Esophagus muscularis mucosa (tissue), 4 donors: Measurements from ENCODE around the gene LRRC45.

Source experiments
- EP300 ChIP-seq: sonication (generic); formaldehyde crosslinking; IDR thresholded peaks from one replicate; pipeline ENCODE4 v1.6.1; 2017; ENCODE audit warnings: antibody characterized with exemption
- POLR2A ChIP-seq: fragments of 450-650 bp; IDR thresholded peaks from one replicate; pipeline ENCODE4 v1.6.1; 2017; ENCODE audit warnings: antibody characterized with exemption, moderate library complexity, mild to moderate bottlenecking, low read depth
- POLR2AphosphoS5 ChIP-seq, 2 donors: sonication (generic); formaldehyde crosslinking; IDR thresholded peaks; one replicate each; pipeline ENCODE4 v1.6.1; 2017; ENCODE audit warnings: antibody characterized with exemption in 2 of 2
- TF ChIP-seq, protein P1 (sequence below), 3 experiments: fragments of 200-600 bp in 2 of 3; fragments of 450-650 bp in 1 of 3; sonication (generic) in 2 of 3; IDR thresholded peaks; one replicate each; pipeline ENCODE4 v1.5.1; 2017 to 2019; ENCODE audit warnings: antibody characterized with exemption in 3 of 3, mild to moderate bottlenecking in 2 of 3, moderate library complexity in 1 of 3

DNA sequence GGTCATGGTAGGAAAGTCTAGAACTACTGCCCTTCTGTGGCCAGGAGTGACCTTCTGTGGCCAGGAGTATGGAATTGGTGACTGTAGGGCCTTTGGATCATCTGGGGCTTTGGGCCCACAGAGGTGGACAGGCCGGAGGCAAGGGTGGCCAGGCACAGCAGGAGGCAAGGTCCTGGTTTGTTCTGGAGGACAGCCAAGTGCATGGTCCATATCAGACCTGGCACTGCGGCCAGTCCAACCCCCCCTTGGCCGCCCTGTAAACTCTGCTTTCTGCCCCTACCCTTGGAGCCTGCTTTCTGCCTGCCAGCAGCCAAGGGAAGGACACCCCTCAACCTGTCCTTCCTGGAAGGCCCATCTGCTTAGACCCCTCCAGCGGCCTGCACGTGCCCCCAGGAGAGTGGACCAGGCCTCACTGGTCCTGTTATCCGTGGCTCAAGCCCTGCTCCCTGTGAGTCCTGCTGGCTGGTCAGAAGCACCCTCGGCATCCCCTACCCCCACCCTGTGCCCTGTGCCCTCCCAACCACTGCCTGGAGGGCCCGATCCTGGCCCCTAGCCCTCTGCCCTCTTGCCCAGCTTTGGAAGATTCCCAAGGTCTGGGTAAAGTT lies 16.7 kb downstream of the LRRC45 start:
- TF ChIP-seq, protein P1, sequence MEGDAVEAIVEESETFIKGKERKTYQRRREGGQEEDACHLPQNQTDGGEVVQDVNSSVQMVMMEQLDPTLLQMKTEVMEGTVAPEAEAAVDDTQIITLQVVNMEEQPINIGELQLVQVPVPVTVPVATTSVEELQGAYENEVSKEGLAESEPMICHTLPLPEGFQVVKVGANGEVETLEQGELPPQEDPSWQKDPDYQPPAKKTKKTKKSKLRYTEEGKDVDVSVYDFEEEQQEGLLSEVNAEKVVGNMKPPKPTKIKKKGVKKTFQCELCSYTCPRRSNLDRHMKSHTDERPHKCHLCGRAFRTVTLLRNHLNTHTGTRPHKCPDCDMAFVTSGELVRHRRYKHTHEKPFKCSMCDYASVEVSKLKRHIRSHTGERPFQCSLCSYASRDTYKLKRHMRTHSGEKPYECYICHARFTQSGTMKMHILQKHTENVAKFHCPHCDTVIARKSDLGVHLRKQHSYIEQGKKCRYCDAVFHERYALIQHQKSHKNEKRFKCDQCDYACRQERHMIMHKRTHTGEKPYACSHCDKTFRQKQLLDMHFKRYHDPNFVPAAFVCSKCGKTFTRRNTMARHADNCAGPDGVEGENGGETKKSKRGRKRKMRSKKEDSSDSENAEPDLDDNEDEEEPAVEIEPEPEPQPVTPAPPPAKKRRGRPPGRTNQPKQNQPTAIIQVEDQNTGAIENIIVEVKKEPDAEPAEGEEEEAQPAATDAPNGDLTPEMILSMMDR (IDR thresholded peaks at IDR 0.05), result no peak
- no peak for TF ChIP-seq POLR2AphosphoS5 (IDR thresholded peaks at IDR 0.05)
- TF ChIP-seq POLR2A, result no peak
- TF ChIP-seq EP300, result no peak
